ENCODE measurements around the gene ASPSCR1. TPM values are rescaled to one million over a fixed set of nuclear protein-coding genes. Genes with fewer than 3 reads are reported as not detected.

ASPSCR1 gene
- total and polyA plus RNA-seq, 2 of the 13 experiments (the other 11 are each of a cell fraction or from before 2014, with no cell fraction given) = 274 to 314 TPM

- peak; percentile 34; the same call in 1 of the 2 replicates for TF ChIP-seq ZNF558 (CRISPR knock-in tag; IDR thresholded peaks at IDR 0.05; ENCODE audit: borderline replicate concordance)
- peak; percentile 96 for TF ChIP-seq HNRNPL (IDR thresholded peaks at IDR 0.05; ENCODE audit: low read depth, low read length)
- peak; percentile 28; the same call in 1 of the 2 replicates for TF ChIP-seq ZNF34 (CRISPR knock-in tag; IDR thresholded peaks at IDR 0.05; ENCODE audit: borderline replicate concordance)
- TF ChIP-seq ZBTB8A (CRISPR knock-in tag; IDR thresholded peaks at IDR 0.05; ENCODE audit: borderline replicate concordance, low read depth) = no peak
- TF ChIP-seq HDAC6 (IDR thresholded peaks at IDR 0.05; ENCODE audit: low read depth, low read length) = no peak
- TF ChIP-seq LBX2 (CRISPR knock-in tag; IDR thresholded peaks at IDR 0.05; ENCODE audit: borderline replicate concordance) = 0 out of 2 replicates have a peak, but pooled peaks have one; percentile 51
- TF ChIP-seq RFXAP (CRISPR knock-in tag; IDR thresholded peaks at IDR 0.05; ENCODE audit: borderline replicate concordance) = no peak; the same call in 1 of the 2 replicates
- TF ChIP-seq PHF8 (CRISPR knock-in tag; IDR thresholded peaks at IDR 0.05) = no peak
- 0 out of 2 replicates have a peak, but pooled peaks have one; percentile 70 for TF ChIP-seq HOXA9 (CRISPR knock-in tag; IDR thresholded peaks at IDR 0.05; ENCODE audit: borderline replicate concordance)
- no peak for TF ChIP-seq TCF7L2 (IDR thresholded peaks at IDR 0.05; ENCODE audit: low read depth, low read length)
- no peak for TF ChIP-seq ATAD3A (CRISPR knock-in tag; IDR thresholded peaks at IDR 0.05)
- no peak for TF ChIP-seq ZNF780A (CRISPR knock-in tag; IDR thresholded peaks at IDR 0.05)
- TF ChIP-seq ZNF530 (CRISPR knock-in tag; IDR thresholded peaks at IDR 0.05; ENCODE audit: low read depth) = no peak
- no peak for TF ChIP-seq ZNF496 (CRISPR knock-in tag; IDR thresholded peaks at IDR 0.05; ENCODE audit: insufficient replicate concordance)
- peak; percentile 80; the same call in 1 of the 2 replicates for TF ChIP-seq ZNF788 (CRISPR knock-in tag; IDR thresholded peaks at IDR 0.05; ENCODE audit: borderline replicate concordance)
- TF ChIP-seq HNF4A (CRISPR knock-in tag; IDR thresholded peaks at IDR 0.05) = no peak; the same call in 1 of the 2 replicates
- 0 out of 2 replicates have a peak, but pooled peaks have one; percentile 6 for TF ChIP-seq RXRB (CRISPR knock-in tag; IDR thresholded peaks at IDR 0.05; ENCODE audit: borderline replicate concordance)
- no peak; the same call in 1 of the 2 replicates for TF ChIP-seq UBTF (CRISPR knock-in tag; IDR thresholded peaks at IDR 0.05)
- no peak for TF ChIP-seq SIX1 (CRISPR knock-in tag; IDR thresholded peaks at IDR 0.05; ENCODE audit: borderline replicate concordance)
- no peak for TF ChIP-seq EHMT2 (IDR thresholded peaks at IDR 0.05; ENCODE audit: borderline replicate concordance, low read depth, low read length)
- no peak for TF ChIP-seq PAF1 (CRISPR knock-in tag; IDR thresholded peaks at IDR 0.05)
- TF ChIP-seq ETV6 (CRISPR knock-in tag; conservative IDR thresholded peaks at IDR 0.05) = no peak
- TF ChIP-seq AKAP8 (CRISPR knock-in tag; IDR thresholded peaks at IDR 0.05) = peak; percentile 63; the same call in 1 of the 2 replicates
- no peak for TF ChIP-seq TFE3 (CRISPR knock-in tag; IDR thresholded peaks at IDR 0.05)
- TF ChIP-seq BHLHE40 (IDR thresholded peaks at IDR 0.05; ENCODE audit: low read length) = peak; percentile 51; the same call in 1 of the 2 replicates
- TF ChIP-seq ZNF124 (CRISPR knock-in tag; IDR thresholded peaks at IDR 0.05) = no peak
Observed at GRCh38 chr17:81993729-81994592, 16.5 kb downstream of the ASPSCR1 start (continued).
